ENCODE data around the gene ERBIN.

ERBIN gene

GRCh38 chr5:66072031-66072430, 145.7 kb downstream of the ERBIN start:
- DNase-seq: no peak
- intact Hi-C loops (cut with DNase I): no loop called here

- intact Hi-C loops (cut with DNase I): no loop called here
Observed at GRCh38 chr5:66074901-66075300, 148.5 kb downstream of the ERBIN start.

GRCh38 chr5:66080664-66081063, 154.3 kb downstream of the ERBIN start:
- no peak for DNase-seq
- intact Hi-C loops (cut with DNase I): no loop called here

More at GRCh38 chr5:66074901-66075300, 148.5 kb downstream of the ERBIN start:
- DNase-seq: no peak

GRCh38 chr5:66089384-66089783, 163.0 kb downstream of the ERBIN start:
- DNase-seq: no peak
- intact Hi-C loops (cut with DNase I): no loop called here

GRCh38 chr5:66100851-66101250, 174.5 kb downstream of the ERBIN start:
- intact Hi-C loops (cut with DNase I): no loop called here

GRCh38 chr5:66113160-66113559, 186.8 kb downstream of the ERBIN start:
- DNase-seq: no peak
- intact Hi-C loops (cut with DNase I): no loop called here

More at GRCh38 chr5:66100851-66101250, 174.5 kb downstream of the ERBIN start:
- DNase-seq: peak in 12 of 42 donors; percentile 2 to 56 (median 22)

GRCh38 chr5:66118304-66118703, 191.9 kb downstream of the ERBIN start:
- intact Hi-C loops (cut with DNase I): no loop called here
- DNase-seq: no peak

GRCh38 chr5:66122379-66123034, 196.1 kb downstream of the ERBIN start:
- intact Hi-C loops (cut with DNase I): no loop called here
- DNase-seq: no peak

GRCh38 chr5:66129144-66129543, 202.8 kb downstream of the ERBIN start:
- no peak for DNase-seq
- intact Hi-C loops (cut with DNase I): no loop called here

- no peak for DNase-seq
- intact Hi-C loops (cut with DNase I): no loop called here
Observed at GRCh38 chr5:66130493-66130892, 204.1 kb downstream of the ERBIN start.

Measured in head of caudate nucleus (tissue), 42 donors.